Right lobe of liver (tissue), 4 donors: ENCODE data around the gene CDC42EP4.
"Not testable (repeated sequence)": the region's sequence is repeated elsewhere in the genome, so short reads cannot be mapped to it uniquely, and the experiment has no call there.

ENCODE experiments used
- CTCF ChIP-seq, 4 donors: fragments of 200-600 bp in 3 of 4; fragments of 450-650 bp in 1 of 4; IDR thresholded peaks; one replicate each; pipeline versions ENCODE4 v1.5.1 to v1.8.0; 2016 to 2022; ENCODE audit warnings: antibody characterized with exemption in 4 of 4, mild to moderate bottlenecking in 2 of 4
- POLR2A ChIP-seq: fragments of 450-650 bp; IDR thresholded peaks from one replicate; pipeline ENCODE4 v1.6.1; 2017; ENCODE audit warnings: antibody characterized with exemption, mild to moderate bottlenecking
- donor health status: DM: no; HTN: no; CAD: no.
- donor health status: DM: no; HTN: no; CAD: no.
- donor health status: DM: no; HTN: yes; CAD: no.

GRCh38 chr17:73333445-73333844 lies 21.6 kb upstream of the CDC42EP4 start:
- not testable (repeated sequence) for TF ChIP-seq CTCF (IDR thresholded peaks at IDR 0.05); POLR2A
